Neural progenitor cell (in vitro differentiated cells): Measurements from ENCODE around the gene ATP5PD. TPM values are rescaled to one million over a fixed set of nuclear protein-coding genes. Genes with fewer than 3 reads are reported as not detected.

ENCODE experiments used
- DNase-seq: peaks from one replicate; pipeline ENCODE4 v3.0.0-alpha.2; 2016; ENCODE audit warnings: low spot score
- H2AFZ ChIP-seq: fragments of 200-600 bp; sonication (generic); replicated peaks from 2 replicates; pipeline ENCODE4 v1.6.1; 2016; ENCODE audit warnings: antibody characterized with exemption
- H3F3A ChIP-seq: fragments of 200-600 bp; sonication (generic); 2 replicates; pipeline ENCODE4 v1.6.1; 2016; ENCODE audit warnings: antibody characterized with exemption, low read depth
- H3K27ac ChIP-seq: fragments of 200-600 bp; sonication (generic); 2 replicates; pipeline ENCODE4 v1.5.1; 2016; ENCODE audit warnings: mild to moderate bottlenecking
- H3K27me3 ChIP-seq: fragments of 200-600 bp; sonication (generic); 2 replicates; pipeline ENCODE4 v1.6.1; 2016; ENCODE audit warnings: mild to moderate bottlenecking, moderate library complexity
- H3K36me3 ChIP-seq: fragments of 200-600 bp; sonication (generic); 2 replicates; pipeline ENCODE4 v1.5.1; 2016
- H3K4me1 ChIP-seq: fragments of 200-600 bp; sonication (generic); 2 replicates; pipeline ENCODE4 v1.6.1; 2016; ENCODE audit warnings: mixed run types
- H3K4me2 ChIP-seq: fragments of 200-600 bp; sonication (generic); 2 replicates; pipeline ENCODE4 v1.6.1; 2016
- H3K4me3 ChIP-seq: fragments of 200-600 bp; sonication (generic); 2 replicates; pipeline ENCODE4 v1.5.1; 2016
- H3K79me2 ChIP-seq: fragments of 200-600 bp; sonication (generic); 2 replicates; pipeline ENCODE4 v1.6.1; 2016; ENCODE audit warnings: low read depth
- H3K9ac ChIP-seq: fragments of 200-600 bp; sonication (generic); 2 replicates; pipeline ENCODE4 v1.6.1; 2016
- H3K9me3 ChIP-seq: fragments of 200-600 bp; sonication (generic); 2 replicates; pipeline ENCODE4 v1.5.1; 2016; ENCODE audit warnings: low read depth
- H4K20me1 ChIP-seq: fragments of 200-600 bp; sonication (generic); 2 replicates; pipeline ENCODE4 v1.6.1; 2016; ENCODE audit warnings: low read depth
- H3K27ac Mint-ChIP-seq: 3 replicates; pipeline ENCODE4 v1.8.0; 2021; ENCODE audit warnings: mixed read lengths
- H3K27me3 Mint-ChIP-seq: 2 replicates; pipeline ENCODE4 v1.8.0; 2022; ENCODE audit warnings: low read depth, mild to moderate bottlenecking, inconsistent platforms, moderate library complexity, mixed read lengths; ENCODE audit not compliant: insufficient read depth
- H3K36me3 Mint-ChIP-seq: 3 replicates; pipeline ENCODE4 v1.8.0; 2021; ENCODE audit warnings: mixed read lengths
- H3K4me1 Mint-ChIP-seq: 3 replicates; pipeline ENCODE4 v1.8.0; 2021; ENCODE audit warnings: mixed read lengths
- H3K4me3 Mint-ChIP-seq: 3 replicates; pipeline ENCODE4 v1.8.0; 2021; ENCODE audit warnings: mild to moderate bottlenecking, moderate library complexity, mixed read lengths
- H3K9me3 Mint-ChIP-seq: 3 replicates; pipeline ENCODE4 v1.8.0; 2020; ENCODE audit warnings: mixed read lengths
- EZH2 ChIP-seq: fragments of 200-600 bp; sonication (generic); IDR thresholded peaks from 2 replicates; pipeline ENCODE4 v1.6.1; 2017; ENCODE audit warnings: antibody characterized with exemption, mild to moderate bottlenecking, moderate library complexity
- EZH2phosphoT487 ChIP-seq: fragments of 200-600 bp; sonication (generic); IDR thresholded peaks from 2 replicates; pipeline ENCODE4 v1.6.1; 2017; ENCODE audit warnings: antibody characterized with exemption
- total RNA-seq: library from RNA; depleted of rRNA; stranded (reverse); fragments of >200 nt; gene quantifications from 2 replicates; pipeline ENCODE4 v1.2.3, GENCODE V29; 2015; ENCODE audit warnings: low replicate concordance
- TF ChIP-seq, protein P1 (sequence below): fragments of 200-600 bp; sonication (generic); IDR thresholded peaks from 2 replicates; pipeline ENCODE4 v1.5.1; 2017; ENCODE audit warnings: antibody characterized with exemption, mild to moderate bottlenecking

Gene ATP5PD
- total RNA-seq, 1 donor from 2014 or later: 268 TPM

DNA sequence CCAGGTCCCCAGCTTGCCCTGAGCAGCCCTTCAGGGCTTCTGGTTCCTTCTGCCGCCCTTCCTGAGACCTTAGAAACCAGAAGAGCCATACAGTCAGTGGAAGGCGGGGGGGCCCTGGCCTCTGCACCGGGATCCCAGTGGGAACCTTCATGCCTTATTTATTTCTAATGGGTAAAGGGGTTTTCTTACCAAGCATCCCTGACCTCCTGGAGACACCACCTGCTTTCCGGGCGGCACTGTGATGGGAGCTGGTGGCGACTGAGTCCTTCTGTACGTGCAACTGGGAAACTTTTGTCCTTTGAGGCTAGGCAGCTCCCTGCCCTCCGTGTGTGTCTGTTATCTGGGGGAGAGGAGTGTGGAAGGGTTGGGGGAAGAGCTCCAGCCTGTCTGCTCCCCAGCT, 41.5 kb downstream of the ATP5PD start:
- Mint-ChIP-seq H3K9me3 (no peaks in the 10 kb centered on the region), H3K27me3 (peaks cover 2% of the 10 kb centered on the region)
- no peak overlapping the region for H3K27ac ChIP-seq

DNA sequence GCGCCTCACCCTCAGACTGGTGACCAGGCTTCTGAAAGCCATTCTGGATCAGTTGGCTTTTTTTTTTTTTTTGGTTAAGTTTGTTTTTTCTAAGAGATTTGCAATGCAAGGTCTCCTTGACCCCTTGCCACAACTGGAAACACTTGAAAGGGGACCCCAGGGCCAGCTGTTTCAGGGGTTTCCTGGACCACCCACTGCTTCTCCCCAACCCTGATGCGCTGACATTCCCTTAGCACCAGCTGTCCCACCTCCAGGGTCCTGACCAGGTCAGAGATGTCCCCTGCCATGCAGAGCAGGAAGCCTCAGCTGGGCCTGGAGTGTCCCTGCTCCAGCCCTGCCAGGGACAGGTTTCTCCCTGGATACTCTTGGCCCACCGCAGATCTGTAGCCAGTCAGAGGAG, 42.4 kb downstream of the ATP5PD start:
- Histone ChIP-seq H3K36me3 (no peaks in the 10 kb centered on the region), H3K27me3 (no peaks in the 10 kb centered on the region), H3F3A (no peaks in the 10 kb centered on the region), H4K20me1 (no peaks in the 10 kb centered on the region), H2AFZ (no peak overlapping the region), H3K9me3 (no peaks in the 10 kb centered on the region), H3K4me1 (no peaks in the 10 kb centered on the region), H3K27ac (no peak overlapping the region), H3K9ac (no peak overlapping the region), H3K79me2 (no peaks in the 10 kb centered on the region), H3K4me3 (no peak overlapping the region), H3K4me2 (no peak overlapping the region)
- Mint-ChIP-seq H3K27ac (no peak overlapping the region), H3K4me3 (no peak overlapping the region), H3K9me3 (no peaks in the 10 kb centered on the region), H3K27me3 (peaks cover 2% of the 10 kb centered on the region), H3K4me1 (no peaks in the 10 kb centered on the region), H3K36me3 (peaks cover 17% of the 10 kb centered on the region)
- no peak for DNase-seq
- TF ChIP-seq, protein P1, sequence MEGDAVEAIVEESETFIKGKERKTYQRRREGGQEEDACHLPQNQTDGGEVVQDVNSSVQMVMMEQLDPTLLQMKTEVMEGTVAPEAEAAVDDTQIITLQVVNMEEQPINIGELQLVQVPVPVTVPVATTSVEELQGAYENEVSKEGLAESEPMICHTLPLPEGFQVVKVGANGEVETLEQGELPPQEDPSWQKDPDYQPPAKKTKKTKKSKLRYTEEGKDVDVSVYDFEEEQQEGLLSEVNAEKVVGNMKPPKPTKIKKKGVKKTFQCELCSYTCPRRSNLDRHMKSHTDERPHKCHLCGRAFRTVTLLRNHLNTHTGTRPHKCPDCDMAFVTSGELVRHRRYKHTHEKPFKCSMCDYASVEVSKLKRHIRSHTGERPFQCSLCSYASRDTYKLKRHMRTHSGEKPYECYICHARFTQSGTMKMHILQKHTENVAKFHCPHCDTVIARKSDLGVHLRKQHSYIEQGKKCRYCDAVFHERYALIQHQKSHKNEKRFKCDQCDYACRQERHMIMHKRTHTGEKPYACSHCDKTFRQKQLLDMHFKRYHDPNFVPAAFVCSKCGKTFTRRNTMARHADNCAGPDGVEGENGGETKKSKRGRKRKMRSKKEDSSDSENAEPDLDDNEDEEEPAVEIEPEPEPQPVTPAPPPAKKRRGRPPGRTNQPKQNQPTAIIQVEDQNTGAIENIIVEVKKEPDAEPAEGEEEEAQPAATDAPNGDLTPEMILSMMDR: no peak
- no peak for TF ChIP-seq EZH2
- no peak for TF ChIP-seq EZH2phosphoT487

More for the DNA sequence above, 41.5 kb downstream of the ATP5PD start:
- Mint-ChIP-seq H3K36me3 (peaks cover 17% of the 10 kb centered on the region), H3K4me3 (no peak overlapping the region), H3K4me1 (no peaks in the 10 kb centered on the region), H3K27ac (no peak overlapping the region)
- Histone ChIP-seq H3K4me1 (no peaks in the 10 kb centered on the region), H3K9me3 (no peaks in the 10 kb centered on the region), H2AFZ (no peak overlapping the region), H3K79me2 (no peaks in the 10 kb centered on the region), H3K36me3 (no peaks in the 10 kb centered on the region), H3K4me3 (no peak overlapping the region), H3K27me3 (no peaks in the 10 kb centered on the region), H3K4me2 (no peak overlapping the region), H4K20me1 (no peaks in the 10 kb centered on the region), H3K9ac (no peak overlapping the region), H3F3A (no peaks in the 10 kb centered on the region)
- TF ChIP-seq EZH2phosphoT487 (no peak), EZH2 (no peak)
- TF ChIP-seq, protein P1: no peak
- no peak for DNase-seq

DNA sequence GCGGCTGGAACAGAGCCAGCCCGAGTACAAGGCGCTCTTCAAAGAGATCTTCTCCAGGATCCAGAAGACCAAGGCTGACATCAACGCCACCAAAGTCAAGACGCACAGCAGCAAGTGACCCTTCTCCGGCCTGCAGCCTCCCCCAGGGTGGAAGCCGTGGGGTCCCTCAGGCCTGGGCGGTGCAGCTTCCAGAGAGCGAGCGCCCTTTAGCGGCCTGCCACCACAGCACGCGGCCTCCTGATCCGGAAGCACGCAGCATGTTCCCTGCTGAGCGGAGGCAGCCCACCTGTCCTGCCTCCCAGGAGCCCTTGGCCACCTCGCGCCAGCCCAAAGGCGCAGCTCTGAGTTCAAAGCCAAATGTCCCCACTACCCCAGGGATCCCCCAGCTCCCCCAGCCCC, 42.8 kb downstream of the ATP5PD start:
- Mint-ChIP-seq H3K36me3 (peaks cover 17% of the 10 kb centered on the region), H3K27ac (no peak overlapping the region), H3K27me3 (peaks cover under 1% of the 10 kb centered on the region), H3K9me3 (no peaks in the 10 kb centered on the region), H3K4me3 (no peak overlapping the region), H3K4me1 (no peaks in the 10 kb centered on the region)
- H3F3A ChIP-seq: no peaks in the 10 kb centered on the region
- no peaks in the 10 kb centered on the region for H3K36me3 ChIP-seq
- H4K20me1 ChIP-seq: no peaks in the 10 kb centered on the region
- no peaks in the 10 kb centered on the region for H3K9me3 ChIP-seq
- no peak overlapping the region for H3K9ac ChIP-seq
- no peak overlapping the region for H3K4me2 ChIP-seq
- H3K4me3 ChIP-seq: no peak overlapping the region
- H2AFZ ChIP-seq: no peak overlapping the region
- TF ChIP-seq EZH2 (no peak), EZH2phosphoT487 (no peak)
- TF ChIP-seq, protein P1: no peak
- H3K27ac ChIP-seq: no peak overlapping the region
- H3K4me1 ChIP-seq: no peaks in the 10 kb centered on the region
- no peaks in the 10 kb centered on the region for H3K79me2 ChIP-seq
- no peak for DNase-seq
- no peaks in the 10 kb centered on the region for H3K27me3 ChIP-seq
